Hematopoietic multipotent progenitor cell treated with erythropoietin and hydrocortisone succinate and interleukin-3 and kit ligand, for 6 days (in vitro differentiated cells): ENCODE measurements around the gene TMEM39A.

Experiments used
- DNase-seq: peaks from one replicate; pipeline ENCODE4 v3.0.0-alpha.2; 2015

Gene TMEM39A

GRCh38 chr3:119396870-119397269 is 66.5 kb downstream of the TMEM39A start:
- DNase-seq: no peak

DNA sequence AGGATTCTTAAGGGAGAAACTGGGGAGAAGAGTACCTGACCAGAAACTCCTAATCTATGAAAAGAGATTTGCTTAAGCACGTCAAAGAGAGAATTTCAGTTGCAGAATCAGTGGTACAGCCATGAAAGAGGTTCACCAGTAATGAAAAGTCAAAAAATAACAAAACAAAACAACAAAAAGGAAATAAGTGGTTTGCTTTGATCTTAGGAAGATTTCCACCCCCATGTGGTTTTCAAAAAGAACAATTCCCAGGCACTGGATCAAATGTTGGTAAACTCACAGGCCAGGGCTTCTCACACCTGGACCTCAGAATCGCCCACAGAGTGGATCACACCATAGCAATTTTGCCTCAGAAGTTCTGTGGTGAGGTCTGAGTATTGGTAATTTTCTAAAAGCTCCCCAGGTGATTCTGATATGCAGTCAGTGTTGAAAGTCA is 67.5 kb downstream of the TMEM39A start:
- DNase-seq: no peak

- no peak for DNase-seq
Observed at GRCh38 chr3:119388577-119388976, 74.8 kb downstream of the TMEM39A start.

- DNase-seq: no peak
Observed at GRCh38 chr3:119382134-119382533, 81.3 kb downstream of the TMEM39A start.

DNA sequence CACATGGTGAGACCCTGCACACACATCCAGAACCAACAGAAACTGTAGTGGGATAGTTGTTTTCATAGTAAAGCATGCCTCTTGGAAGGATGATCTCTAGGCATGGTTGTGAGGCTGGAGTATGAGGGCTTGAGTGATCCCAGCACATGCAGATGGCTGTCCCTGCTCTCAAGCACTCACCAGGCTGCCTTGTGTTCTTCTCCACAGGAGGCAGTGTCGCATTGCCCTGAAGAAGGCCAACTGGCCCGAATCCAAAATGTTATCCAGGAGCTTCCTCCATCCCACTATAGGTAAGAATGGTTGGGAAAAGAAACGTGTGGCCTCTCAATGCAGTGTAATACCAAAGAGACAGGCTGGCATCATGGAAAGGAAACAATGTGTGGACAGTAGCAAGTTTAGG is 82.7 kb downstream of the TMEM39A start:
- peak; percentile 25 for DNase-seq
